ENCODE measurements around the gene PTPN1.
"Not testable (repeated sequence)": the region's sequence is repeated elsewhere in the genome, so short reads cannot be mapped to it uniquely, and the experiment has no call there.

The PTPN1 gene

DNA sequence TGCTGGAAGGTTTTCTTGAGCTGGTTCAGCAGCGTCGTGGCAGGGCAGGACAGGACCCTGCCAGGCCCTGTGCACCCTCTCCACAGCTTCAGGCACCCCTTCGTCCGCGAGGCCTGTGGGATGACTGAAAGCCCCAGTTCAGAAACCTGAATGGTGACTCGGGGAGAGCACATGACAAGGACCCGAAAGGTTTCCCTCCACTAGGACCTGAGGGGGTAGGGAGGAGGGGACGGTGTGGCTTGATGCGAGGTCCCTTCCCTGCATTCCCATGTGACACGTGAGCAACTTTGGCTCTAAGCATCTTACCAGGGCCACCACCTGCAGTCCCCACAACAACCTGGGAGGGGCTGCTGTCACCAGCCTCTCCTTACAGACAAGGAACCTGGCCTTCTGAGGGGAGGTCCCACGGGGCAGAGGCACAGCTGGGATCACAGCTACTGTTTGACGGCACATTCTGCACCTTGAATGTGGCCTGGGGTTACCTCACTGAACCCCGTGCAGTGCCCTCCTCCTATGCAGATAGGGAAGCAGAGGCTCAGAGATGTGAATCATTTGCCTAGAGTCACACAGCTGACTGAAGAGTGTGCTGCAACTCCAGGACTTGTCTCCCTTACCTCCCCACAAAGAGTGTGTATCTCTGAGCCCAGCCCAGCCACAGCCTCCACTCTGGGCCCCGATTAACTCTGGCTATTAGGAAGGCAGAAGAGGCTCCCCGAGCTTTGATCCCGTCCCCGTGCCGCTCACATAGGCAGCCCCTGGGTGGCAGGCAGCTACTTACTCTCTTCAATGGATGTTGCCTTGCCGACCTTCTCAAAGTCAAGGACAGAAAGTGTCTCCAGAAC is 84.6 kb downstream of the PTPN1 start:
- DNase-seq = peak; percentile 23

DNA sequence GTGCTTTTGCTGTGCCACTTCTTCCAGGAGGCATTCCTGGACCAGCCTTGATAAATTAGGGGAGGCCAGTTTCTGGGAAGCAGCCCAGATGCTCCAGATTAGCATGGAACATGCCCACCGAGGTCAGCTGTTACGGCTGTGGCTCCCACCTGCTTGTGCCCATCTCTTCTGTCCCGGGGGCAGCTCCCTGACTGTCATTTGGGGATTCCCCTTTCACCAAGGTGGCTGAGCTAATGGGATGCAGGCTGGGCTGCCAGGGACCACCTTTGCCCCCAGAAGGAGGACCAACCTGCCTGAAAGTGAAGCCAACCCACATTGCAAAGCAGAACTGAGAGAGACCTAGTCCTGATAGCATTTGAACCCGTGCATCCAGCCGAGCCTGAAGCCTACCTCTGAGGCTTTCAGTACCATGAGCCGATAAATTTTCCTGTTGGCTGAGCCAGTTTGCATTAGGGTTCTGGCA is 85.3 kb downstream of the PTPN1 start:
- DNase-seq = no peak

DNA sequence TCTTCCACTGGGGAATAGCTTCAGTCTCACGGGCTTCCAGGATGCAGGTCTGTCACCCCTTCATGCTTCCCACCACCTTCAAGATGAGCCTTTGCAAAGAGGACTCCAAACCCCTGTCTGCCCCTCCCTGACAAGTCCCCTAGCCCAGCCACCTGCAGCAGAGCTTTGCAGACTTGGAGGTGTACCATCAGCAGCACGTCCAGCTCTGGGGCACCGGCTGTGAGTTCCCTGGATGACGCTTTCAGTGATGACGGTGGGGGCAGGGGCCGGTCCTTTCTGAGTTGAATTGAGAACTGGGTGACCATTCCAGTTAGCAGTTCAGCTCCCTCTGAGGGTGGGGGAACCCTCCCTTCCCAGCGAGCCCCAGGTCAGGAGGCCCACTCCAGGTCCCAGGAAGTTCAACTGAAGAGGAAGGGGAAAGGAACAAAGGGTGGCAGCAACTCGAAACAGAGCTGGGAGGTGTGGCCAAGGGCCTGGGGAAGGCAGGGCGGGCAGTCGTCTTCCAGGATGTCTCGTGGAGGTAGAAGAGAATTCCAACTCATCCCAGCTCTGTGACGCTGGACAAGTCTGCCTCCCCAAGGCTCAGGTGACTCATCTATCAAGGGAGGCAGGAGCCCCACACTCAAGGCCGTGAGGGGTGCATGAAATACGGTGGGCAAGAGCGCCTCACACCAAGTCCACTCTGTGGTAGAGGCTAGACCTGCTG is 86.0 kb downstream of the PTPN1 start:
- DNase-seq = no peak

DNA sequence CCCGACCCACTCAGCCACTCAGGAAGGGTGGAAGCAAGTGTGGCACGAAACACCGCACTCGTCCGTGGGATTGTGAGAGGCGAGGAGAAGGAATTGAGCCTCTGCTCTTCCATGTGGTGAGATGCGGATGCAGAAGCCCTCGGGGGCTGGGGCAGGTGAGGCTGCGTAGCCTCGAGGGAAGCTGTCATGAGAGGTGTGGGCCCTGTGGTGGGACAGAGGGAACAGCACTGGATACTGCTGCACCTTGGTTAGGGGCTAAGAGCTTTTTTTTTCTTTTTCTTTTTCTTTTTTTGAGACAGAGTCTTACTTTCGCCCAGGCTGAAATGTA is 86.5 kb downstream of the PTPN1 start:
- DNase-seq = no peak

DNA sequence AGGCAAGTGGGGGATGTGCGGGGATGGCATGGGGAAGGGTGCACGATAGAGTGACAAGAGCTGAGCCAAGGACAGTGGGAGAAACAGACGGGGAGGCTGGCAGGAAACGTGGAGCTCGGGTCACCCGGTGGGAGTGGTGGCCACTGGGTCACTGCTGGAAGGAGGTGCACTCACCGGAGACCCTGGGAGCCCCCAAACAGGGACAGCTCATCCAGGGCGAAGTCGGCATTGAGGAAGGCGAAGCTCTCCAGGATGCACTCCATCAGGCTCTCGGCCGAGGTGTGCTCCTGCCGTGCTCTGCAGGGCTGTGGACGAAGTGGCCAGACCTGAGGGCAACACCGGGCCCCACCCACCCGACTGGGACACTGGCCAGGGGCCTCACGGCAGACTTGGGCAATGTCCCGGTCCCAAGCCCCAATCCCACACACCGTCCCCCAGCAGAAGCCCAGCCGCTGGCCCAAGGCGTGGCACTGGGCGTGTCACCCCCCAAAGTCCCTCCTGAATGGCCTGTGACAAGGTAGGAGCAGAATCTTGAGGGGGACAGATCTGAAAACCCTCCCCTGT is 87.3 kb downstream of the PTPN1 start:
- DNase-seq = no peak

DNA sequence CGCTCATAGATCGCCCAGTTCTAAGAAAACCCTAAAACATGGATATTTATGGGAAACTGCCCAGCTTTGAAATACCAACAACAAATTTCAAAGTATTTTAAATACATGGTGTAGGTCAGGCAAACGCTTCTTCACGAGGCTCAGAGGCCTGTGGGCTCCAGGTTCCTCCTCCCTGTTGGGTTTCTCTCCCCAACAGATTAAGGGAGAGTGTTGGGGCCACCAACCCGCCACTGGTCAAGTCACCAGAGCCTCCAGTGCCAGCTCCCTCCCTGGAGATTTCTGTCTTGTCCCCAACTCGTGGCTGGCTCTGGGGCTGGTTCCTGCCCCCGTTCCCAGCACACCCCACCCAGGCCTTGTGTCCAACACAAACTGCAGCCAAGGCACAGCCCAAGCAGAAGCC is 87.9 kb downstream of the PTPN1 start:
- DNase-seq = no peak

DNA sequence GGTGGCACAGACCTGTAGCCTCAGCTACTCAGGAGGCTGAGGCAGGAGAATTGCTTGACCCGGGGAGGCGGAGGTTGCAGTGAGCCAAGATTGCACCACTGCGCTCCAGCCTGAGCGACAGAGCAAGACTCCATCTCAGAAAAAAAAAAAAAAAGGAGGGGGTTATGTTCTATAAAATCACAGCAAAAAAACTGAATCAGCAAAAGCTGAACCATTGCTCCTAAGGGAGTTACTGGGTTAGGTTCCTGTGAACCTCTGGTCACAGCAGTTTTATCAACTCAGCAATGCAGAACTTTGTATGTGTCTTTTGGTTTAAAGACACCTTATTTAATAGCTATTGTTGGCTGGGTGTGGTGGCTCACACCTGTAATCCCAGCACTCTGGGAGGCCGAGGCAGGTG is 88.6 kb downstream of the PTPN1 start:
- not testable (repeated sequence) for DNase-seq

DNA sequence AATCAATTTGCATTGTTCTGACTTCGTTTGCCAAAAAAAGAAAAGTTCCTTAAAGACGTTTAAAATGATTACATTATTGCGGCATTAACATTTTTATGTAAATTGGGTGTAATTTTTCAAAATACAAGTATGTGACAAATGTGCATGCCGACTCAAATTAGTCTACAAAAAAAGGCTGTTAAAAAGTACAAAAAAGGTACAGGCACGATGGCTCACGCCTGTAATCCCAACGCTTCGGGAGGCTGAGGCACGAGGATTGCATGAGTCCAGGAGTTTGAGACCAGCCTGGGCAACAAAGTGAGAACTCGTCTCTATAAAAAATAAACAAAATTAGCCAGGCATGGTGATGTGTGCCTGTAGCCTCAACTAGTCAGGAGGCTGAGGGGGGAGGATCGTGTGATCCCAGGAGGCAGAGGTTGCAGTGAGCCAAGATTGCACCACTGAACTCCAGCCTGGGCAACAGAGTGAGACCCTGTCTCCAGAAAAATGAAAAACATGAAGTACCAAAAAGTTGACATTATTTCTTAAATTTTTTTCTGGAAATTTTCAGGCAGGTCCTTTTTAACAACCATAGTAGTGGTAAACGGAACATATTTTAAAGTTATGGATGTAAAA is 90.2 kb downstream of the PTPN1 start:
- no peak for DNase-seq

DNA sequence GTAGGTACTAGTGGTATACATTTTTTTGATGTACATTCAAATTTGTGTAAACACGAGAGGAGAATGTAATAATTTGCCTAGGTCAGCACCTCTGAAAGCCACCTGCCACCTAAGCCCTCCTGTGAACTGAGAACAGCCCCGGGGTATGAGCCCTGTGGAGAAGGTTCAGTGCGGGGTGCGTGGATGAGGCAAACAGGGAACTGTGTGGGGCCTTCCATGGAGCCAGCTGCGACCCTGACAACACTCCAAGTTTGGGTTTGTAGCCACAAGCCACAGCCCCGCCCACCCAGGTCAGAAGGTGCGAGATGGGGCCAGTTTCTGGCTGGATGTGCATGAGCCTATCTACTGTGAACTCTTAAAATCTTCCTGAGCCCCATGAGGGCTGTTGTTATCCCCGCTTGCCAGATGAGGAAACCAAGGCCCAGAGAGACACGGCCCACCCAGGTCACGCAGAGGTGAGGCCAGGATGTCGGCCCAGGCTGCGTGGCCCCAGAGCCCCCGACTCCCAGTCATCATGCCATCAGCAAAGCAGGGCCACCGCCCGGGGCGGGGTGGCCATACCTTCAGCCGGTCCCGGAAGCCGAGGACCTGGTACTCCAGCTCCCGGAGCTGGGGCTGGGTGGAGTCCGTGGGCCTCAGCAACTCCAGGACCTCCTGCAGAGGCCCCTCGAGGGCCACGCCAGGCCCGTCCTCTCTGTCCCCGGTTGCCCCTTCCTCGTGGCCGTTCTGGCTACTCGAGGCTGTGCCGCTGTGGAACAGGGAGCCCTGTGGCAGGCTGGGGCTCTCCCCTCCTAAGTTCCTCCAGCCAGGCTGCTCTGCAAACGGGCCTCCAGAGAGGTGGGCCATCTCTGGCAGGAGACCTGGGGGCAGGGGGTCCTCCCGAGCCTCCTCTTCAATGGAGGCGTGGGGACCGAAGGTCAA is 91.6 kb downstream of the PTPN1 start:
- DNase-seq = no peak

DNA sequence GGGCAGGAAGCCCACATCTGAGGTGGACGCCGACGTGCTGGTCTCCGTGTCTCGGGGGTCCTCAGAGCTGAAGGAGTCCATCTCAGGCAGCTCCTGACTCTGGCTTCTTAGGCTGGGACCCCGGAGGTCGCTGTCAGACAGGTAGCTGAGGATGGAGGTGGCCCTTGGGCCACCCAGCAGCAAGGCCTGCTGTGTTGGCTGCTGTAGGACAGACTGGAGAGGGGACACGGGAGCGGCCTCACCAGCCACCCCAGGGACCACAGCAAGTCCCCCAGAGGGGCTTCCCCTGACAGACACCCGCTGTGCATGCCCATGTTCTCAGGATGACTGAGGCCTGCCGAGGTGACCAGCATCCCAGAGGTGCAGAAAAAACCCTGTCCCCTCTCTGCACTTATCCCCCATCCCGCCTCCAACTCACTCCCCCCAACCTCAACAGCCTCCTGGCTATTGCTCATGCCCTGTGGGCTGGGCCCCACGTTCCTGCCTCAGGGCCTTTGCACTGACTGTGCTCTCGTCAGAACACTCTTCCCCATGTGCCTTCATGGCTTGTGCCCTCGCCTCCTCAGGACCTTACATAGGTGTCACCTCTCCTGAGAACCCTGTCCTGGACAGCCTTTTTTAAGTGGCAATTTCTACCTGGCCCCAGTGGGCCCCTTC is 92.4 kb downstream of the PTPN1 start:
- DNase-seq = no peak

DNA sequence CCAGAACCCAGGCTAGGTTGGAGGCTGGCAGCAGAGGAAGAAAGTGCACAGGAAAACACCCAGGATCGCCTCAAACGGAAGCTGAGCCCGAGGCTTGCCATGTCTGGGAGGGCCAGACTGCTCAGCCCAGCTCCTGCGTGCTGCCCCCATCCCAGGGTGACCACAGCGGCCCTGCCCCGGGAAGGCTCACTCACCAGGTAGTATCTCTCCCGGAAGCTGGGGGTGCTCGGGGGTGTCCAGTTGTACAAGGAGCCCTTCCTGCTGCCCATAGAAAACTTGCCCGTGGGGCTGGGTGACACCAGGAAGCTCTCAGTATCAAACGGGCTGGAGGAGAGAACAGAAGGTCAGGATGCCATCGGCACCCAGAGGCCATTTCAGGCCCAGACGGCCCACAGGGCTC is 94.3 kb downstream of the PTPN1 start:
- DNase-seq = no peak

DNA sequence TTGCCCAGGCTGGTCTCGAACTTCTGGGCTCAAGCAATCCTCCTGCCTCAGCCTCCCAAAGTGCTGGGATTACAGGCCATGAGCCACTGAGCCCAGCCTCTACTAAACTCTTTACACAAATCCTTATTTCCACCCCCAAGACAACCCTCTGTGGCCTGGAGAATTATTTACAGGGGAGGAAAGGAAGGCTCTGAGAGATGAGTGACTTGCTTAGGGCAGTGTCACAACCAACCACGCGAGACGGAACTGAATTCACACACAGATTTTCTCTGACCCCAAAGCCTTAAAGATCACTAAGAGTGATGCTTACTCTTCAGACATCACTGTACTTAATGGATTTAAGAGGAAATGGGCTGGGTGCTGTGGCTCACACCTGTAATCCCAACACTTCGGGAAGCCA is 95.0 kb downstream of the PTPN1 start:
- no peak for DNase-seq

DNA sequence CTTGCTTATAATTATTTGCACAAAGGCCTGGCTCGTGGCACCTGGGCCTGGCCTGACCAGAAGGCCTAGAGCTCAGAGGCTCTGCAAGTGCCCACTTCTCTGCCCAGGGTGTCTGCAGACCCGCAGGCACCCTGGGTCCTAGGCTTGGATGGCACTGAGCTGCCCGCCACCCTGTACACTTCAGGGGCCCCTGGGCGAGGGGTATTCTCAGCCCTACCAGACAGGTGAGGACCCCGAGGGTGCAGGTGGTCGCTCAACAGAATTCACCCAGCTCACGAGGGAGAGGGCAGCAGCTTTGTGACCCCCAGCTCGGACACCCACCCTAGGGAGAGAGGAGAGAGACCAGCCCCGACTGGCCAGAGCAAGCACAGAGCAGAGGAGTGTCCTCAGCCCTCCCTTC is 97.3 kb downstream of the PTPN1 start:
- no peak for DNase-seq

DNA sequence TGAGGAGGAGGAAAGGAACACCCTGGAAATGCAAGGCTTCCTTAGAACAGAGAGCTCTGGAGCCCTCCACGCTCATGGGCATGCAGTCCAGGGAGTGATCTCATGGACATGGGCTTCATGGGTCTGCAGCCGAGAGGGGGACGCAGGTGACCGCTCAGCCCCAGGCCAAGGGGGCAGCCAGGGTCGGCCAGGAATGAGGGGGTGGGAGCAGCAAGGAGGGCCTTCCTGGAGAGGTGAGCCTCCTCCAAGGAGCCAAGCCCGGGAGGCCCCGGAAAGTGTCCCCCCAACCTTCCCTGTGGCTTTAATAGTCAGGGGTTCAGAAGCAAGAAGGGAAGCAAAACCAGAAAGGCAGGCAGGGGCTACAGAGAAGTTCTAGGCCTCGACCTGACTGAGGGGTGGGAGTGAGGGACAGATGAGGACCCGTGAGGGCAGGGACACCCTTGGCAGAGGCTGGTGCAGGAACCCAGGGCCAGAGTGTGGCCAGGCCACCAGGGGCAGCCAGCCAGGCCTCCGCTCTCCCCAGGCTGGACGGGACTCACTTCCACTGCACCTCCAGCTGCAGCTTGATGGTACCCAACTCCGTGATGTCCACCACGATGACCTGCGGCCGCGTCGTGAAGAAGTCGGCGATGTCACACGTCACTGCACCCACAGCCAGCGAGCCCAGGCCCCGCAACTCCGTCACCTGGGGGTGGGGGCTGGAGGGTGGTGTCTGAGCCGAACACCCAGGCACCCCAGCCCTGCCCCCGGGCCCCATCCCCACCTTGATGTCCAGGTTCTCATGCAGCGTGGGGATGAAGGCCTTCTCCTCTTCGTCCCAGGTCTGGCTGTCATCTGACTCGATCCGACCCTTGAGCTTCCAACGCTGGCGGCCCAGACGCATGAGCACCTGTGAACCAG is 97.9 kb downstream of the PTPN1 start:
- no peak for DNase-seq

DNA sequence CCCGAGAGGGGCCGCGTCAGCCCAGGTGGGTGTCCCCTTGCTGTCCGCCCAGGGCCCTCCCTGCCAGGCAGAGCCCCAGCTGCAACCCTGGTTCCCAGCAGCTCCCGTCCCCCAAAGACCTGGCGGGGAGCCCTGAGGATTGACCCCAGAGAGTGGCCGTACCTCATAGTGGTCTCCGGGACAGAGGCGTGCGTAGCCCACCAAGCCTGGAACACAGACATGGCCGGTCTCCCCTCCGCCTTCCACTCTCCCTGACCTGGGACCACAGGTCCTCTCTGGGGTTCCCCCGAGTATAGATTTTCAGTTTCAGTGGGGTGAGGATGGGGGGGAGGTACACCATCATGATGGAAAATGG is 98.5 kb downstream of the PTPN1 start:
- DNase-seq = no peak

DNA sequence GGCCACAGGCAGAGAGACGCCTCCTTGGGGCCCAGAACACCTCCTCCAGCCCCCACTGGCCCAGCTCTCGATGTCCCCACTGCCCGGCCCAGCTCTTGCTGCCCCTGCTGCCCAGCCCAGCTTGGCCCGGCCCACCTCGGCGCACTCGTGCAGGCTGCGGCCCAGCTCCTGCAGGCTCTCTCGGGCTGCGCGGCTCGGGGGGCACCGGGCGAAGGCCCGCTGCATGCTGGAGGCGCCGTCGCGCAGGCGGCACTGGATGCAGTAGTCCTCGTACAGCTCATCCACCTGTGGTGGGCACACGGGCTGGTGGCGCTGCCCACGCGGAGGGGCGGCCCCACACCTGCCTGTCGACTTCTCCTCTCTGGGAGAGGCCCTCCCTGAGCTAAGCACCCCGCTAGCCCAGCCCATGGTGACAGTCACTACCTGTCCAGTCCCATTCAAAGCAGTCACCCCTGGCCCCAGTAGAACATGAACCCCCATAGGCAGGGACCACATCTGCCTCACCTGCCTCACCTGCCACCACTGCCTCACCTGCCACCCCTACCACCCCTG is 99.3 kb downstream of the PTPN1 start:
- DNase-seq = no peak

DNA sequence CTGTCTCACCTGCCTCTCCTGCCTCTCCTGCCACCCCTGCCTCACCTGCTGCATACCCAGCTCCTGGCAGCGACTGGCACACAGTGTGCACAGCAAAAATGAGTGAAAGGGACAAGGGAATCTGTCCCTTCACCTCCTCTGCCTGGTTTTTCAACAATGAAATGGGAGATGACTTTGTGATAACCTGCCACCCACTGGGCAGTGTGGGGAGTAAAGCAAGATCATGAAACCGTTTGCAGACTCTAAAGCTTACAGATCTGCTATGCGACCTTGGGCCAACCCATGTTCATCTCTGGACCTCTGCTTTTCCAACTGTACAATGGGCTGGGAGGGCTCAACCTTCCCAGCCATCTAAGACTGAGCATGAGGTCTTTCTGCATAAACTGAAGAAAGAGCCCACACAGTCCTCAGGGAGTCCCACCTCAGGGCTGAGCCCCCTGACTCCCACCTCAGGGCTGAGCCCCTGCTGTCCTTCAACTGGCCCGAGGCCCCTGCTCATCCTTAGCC is 100.1 kb downstream of the PTPN1 start:
- DNase-seq = no peak

DNA sequence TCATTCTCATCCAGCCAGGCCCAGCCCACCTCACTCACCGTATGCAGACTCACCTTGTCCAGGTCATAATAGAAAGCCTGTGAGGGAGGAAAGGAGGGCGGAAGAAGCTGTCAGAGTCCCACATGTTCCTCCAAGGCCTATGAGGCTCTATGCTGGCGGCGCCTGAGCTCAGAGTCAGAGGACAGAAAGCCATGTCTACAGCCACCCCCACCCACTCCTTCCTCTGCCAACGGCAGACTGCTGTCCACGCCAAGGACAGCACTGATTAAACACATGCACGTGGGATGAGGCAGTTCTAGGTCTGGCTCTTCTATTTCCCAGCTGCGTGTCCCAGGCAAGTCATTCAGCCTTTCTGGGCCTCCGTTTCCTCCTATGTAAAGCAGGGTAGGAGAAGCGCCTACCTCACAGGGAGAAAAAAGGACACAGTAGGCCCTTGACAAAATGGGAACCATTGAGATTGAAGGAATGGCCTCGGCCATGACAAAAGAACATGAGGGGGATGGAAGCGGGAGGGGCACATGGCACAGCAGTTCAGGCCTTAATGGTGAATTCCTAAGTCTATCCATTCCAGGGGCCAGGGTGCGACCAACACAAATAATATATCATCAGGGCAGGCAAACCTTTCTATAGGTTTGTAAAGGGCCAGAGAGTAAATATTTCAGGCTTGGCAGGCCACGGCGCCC is 101.1 kb downstream of the PTPN1 start:
- peak; percentile 63 for DNase-seq

DNA sequence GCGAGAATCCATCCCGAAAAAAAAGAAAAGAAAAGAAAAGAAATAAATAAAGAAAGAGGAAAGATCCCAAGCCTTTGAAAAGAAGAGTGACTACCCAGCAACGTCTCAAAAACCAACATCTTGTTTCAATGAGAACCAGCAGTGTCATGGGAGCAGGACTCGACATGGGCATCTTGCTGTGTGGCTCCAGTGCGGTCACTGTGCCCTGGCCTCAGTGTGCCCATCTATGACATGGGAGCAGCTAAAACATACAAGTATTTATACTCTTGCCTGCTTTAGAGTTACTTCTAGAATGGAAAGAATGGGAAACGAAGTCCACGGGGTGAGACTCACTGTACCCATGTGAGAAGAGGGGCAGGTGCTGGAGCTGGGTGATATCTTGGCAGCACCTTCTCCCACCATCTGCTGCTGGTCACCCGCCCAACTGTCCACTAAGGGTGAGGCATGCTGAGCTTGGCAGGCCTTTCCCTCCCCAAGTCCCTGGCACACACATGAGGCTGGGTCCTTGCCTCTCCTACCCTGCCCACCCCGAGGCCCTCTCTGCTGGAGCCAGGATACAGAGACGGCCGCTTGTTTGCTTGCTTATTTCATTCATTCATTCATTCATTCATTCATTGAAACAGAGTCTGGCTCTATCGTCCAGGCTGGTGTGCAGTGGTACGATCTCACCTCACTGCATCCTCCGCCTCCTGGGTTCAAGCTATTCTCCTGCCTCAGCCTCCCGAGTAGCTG is 103.4 kb downstream of the PTPN1 start:
- no peak for DNase-seq
